ENCODE measurements around the gene NALCN. TPM values are rescaled to one million over a fixed set of nuclear protein-coding genes. Genes with fewer than 3 reads are reported as not detected.

Gene NALCN
- total and polyA plus RNA-seq, 2 experiments from 2014 or later = not detected

GRCh38 chr13:101399365-101399764 lies 16.9 kb downstream of the NALCN start:
- Histone ChIP-seq H3K4me1 (ENCODE audit: low read depth) (no peaks in the 10 kb centered on the region), H3K27me3 (no peaks in the 10 kb centered on the region), H3K4me3 (no peak overlapping the region), H3K36me3 (no peaks in the 10 kb centered on the region), H3K27ac (no peak overlapping the region), H3K9me3 (ENCODE audit: low read depth) (no peaks in the 10 kb centered on the region)
- no peak for TF ChIP-seq CTCF (IDR thresholded peaks at IDR 0.05; ENCODE audit: low read depth, low read length)
- DNase-seq (ENCODE audit: low read depth in 1 of 2, low spot score in 1 of 2) = no peak

GRCh38 chr13:101398920-101399319 lies 17.4 kb downstream of the NALCN start:
- no peak for TF ChIP-seq CTCF (IDR thresholded peaks at IDR 0.05; ENCODE audit: low read depth, low read length)
- Histone ChIP-seq H3K27ac (no peak overlapping the region), H3K4me3 (no peak overlapping the region), H3K36me3 (no peaks in the 10 kb centered on the region), H3K27me3 (no peaks in the 10 kb centered on the region), H3K9me3 (ENCODE audit: low read depth) (no peaks in the 10 kb centered on the region), H3K4me1 (ENCODE audit: low read depth) (no peaks in the 10 kb centered on the region)
- DNase-seq (ENCODE audit: low read depth in 1 of 2, low spot score in 1 of 2) = peak in 1 of 2 donors; percentile 6

GRCh38 chr13:101398191-101398590 lies 18.1 kb downstream of the NALCN start:
- DNase-seq (ENCODE audit: low read depth in 1 of 2, low spot score in 1 of 2) = no peak
- Histone ChIP-seq H3K27ac (no peak overlapping the region), H3K27me3 (no peaks in the 10 kb centered on the region), H3K4me3 (no peak overlapping the region), H3K9me3 (ENCODE audit: low read depth) (no peaks in the 10 kb centered on the region), H3K4me1 (ENCODE audit: low read depth) (no peaks in the 10 kb centered on the region), H3K36me3 (no peaks in the 10 kb centered on the region)
- TF ChIP-seq CTCF (IDR thresholded peaks at IDR 0.05; ENCODE audit: low read depth, low read length) = no peak

DNA sequence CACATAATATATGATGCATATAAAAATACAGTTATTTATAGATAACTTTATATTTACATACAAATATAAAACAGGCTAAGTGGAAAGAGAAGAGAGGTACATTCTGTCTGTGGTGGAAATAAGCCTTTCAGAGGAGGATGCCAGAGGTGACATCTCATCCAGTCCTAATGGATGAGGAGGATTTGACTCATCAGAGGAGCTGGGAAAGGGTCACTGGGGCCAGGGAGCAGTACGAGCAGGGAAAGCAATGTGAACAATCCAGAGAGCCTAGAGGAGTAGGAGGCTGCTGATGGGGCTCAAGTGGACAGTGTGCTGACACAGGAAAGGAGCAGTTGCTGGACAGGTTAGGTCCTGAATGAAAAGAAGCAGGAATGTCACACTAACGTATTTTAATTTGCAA lies 18.6 kb downstream of the NALCN start:
- Histone ChIP-seq H3K4me3 (no peak overlapping the region), H3K4me1 (ENCODE audit: low read depth) (no peaks in the 10 kb centered on the region), H3K27me3 (no peaks in the 10 kb centered on the region), H3K36me3 (no peaks in the 10 kb centered on the region), H3K27ac (no peak overlapping the region), H3K9me3 (ENCODE audit: low read depth) (no peaks in the 10 kb centered on the region)
- no peak for DNase-seq (ENCODE audit: low read depth in 1 of 2, low spot score in 1 of 2)
- no peak for TF ChIP-seq CTCF (IDR thresholded peaks at IDR 0.05; ENCODE audit: low read depth, low read length)

GRCh38 chr13:101394605-101395004 lies 21.7 kb downstream of the NALCN start:
- no peak overlapping the region for H3K4me3 ChIP-seq
- no peaks in the 10 kb centered on the region for H3K27me3 ChIP-seq
- no peaks in the 10 kb centered on the region for H3K4me1 ChIP-seq (ENCODE audit: low read depth)
- no peak for TF ChIP-seq CTCF (IDR thresholded peaks at IDR 0.05; ENCODE audit: low read depth, low read length)
- no peaks in the 10 kb centered on the region for H3K36me3 ChIP-seq
- no peak for DNase-seq (ENCODE audit: low read depth in 1 of 2, low spot score in 1 of 2)
- H3K27ac ChIP-seq = no peak overlapping the region
- H3K9me3 ChIP-seq (ENCODE audit: low read depth) = no peaks in the 10 kb centered on the region

GRCh38 chr13:101393140-101393539 lies 23.2 kb downstream of the NALCN start:
- H3K27ac ChIP-seq = no peak overlapping the region
- TF ChIP-seq CTCF (IDR thresholded peaks at IDR 0.05; ENCODE audit: low read depth, low read length) = no peak
- no peak for DNase-seq (ENCODE audit: low read depth in 1 of 2, low spot score in 1 of 2)
- H3K4me1 ChIP-seq (ENCODE audit: low read depth) = no peaks in the 10 kb centered on the region
- H3K36me3 ChIP-seq = no peaks in the 10 kb centered on the region
- no peak overlapping the region for H3K4me3 ChIP-seq
- no peaks in the 10 kb centered on the region for H3K9me3 ChIP-seq (ENCODE audit: low read depth)
- no peaks in the 10 kb centered on the region for H3K27me3 ChIP-seq
